Esophagus (tissue), 2 donors: ENCODE data around the gene HCK. TPM values are rescaled to one million over a fixed set of nuclear protein-coding genes. Genes with fewer than 3 reads are reported as not detected.

Source experiments
- H3K27ac ChIP-seq, 2 donors: one replicate each; pipeline ENCODE4 v1.5.1; 2013; ENCODE audit warnings: low read depth in 2 of 2, mild to moderate bottlenecking in 2 of 2, inconsistent platforms in 1 of 2, low read length in 1 of 2, moderate library complexity in 1 of 2
- H3K27me3 ChIP-seq, 2 donors: one replicate each; pipeline ENCODE4 v1.6.1; 2013; ENCODE audit warnings: low read length in 2 of 2, control low read depth in 1 of 2, mild to moderate bottlenecking in 1 of 2; ENCODE audit not compliant: insufficient read depth in 2 of 2, control insufficient read depth in 1 of 2
- H3K36me3 ChIP-seq, 2 donors: one replicate each; pipeline ENCODE4 v1.6.1; 2013; ENCODE audit warnings: low read length in 1 of 2; ENCODE audit not compliant: control insufficient read depth in 2 of 2, insufficient read depth in 2 of 2
- H3K4me1 ChIP-seq, 2 donors: one replicate each; pipeline ENCODE4 v1.6.1; 2013; ENCODE audit warnings: low read length in 1 of 2; ENCODE audit not compliant: control insufficient read depth in 2 of 2, insufficient read depth in 2 of 2
- H3K4me3 ChIP-seq, 2 donors: one replicate each; pipeline ENCODE4 v1.5.1; 2013; ENCODE audit warnings: low read length in 2 of 2, mild to moderate bottlenecking in 2 of 2, low read depth in 1 of 2, moderate library complexity in 1 of 2
- H3K9me3 ChIP-seq, 2 donors: one replicate each; pipeline ENCODE4 v1.6.1; 2013; ENCODE audit warnings: mild to moderate bottlenecking in 2 of 2, low read depth in 1 of 2, low read length in 1 of 2, moderate library complexity in 1 of 2; ENCODE audit not compliant: control insufficient read depth in 2 of 2, insufficient read depth in 1 of 2
- WGBS, 2 donors: extraction: QIAGEN DNeasy Blood & Tissue Kit; methylation state at CpG; one replicate each; pipeline ENCODE4 v1.1.7; 2013; 5-methylcytosine and 5-hydroxymethylcytosine counted together
- polyA plus RNA-seq, 2 donors: library from polyadenylated mRNA; stranded (reverse); fragments of 200-250 nt; gene quantifications; one replicate each; pipeline ENCODE4 v1.2.3, GENCODE V29; 2013
- donor health status: healthy with polysubstance abuse.
- donor health status: Bipolar disorder and iron deficiency.

Gene HCK
- polyA plus RNA-seq, 2 donors, result 1.3 to 2.9 TPM

- Histone ChIP-seq H3K36me3 (no peaks in the 10 kb centered on the region), H3K9me3 (no peaks in the 10 kb centered on the region), H3K4me3 (no peak overlapping the region), H3K27me3 (no peaks in the 10 kb centered on the region), H3K27ac (no peak overlapping the region), H3K4me1 (no peaks in the 10 kb centered on the region)
- WGBS, 2 donors, result 51 to 64% methylated on average over 4 of the region's 4 CpGs
Observed at GRCh38 chr20:32037929-32038328, 14.1 kb upstream of the HCK start.

GRCh38 chr20:32040142-32040953, 11.7 kb upstream of the HCK start:
- 35 to 50% methylated on average over 9 to 10 of the region's 10 CpGs for WGBS, 2 donors
- peak overlapping the region; percentile 47 to 52 for H3K27ac ChIP-seq

DNA sequence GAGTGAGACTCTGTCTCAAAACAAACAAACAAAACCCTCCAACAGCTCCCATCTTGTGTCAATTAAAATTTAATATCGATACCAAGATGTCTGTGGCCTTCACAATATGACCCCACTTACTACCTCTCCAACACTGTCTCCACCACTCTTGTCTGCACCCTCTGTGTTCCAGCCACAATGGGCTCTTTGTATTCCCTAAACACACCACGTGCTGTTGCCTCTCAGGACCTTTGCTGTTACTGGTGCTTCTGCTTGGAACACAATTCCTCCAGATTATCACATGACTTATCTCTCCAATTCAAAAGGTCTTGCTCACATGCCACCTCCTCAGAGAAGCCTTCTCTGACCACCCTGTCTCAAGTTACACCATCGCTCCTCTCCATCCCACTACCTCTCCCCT, 6.0 kb upstream of the HCK start:
- Histone ChIP-seq H3K36me3 (no peaks in the 10 kb centered on the region), H3K27ac (no peak overlapping the region), H3K4me1 (no peaks in the 10 kb centered on the region), H3K4me3 (no peak overlapping the region), H3K9me3 (no peaks in the 10 kb centered on the region), H3K27me3 (peaks cover 0 to 3% of the 10 kb centered on the region in 2 donors)
- whole genome bisulfite sequencing, 2 donors, result 75% methylated on average over 3 of the region's 3 CpGs

More at GRCh38 chr20:32040142-32040953, 11.7 kb upstream of the HCK start:
- Histone ChIP-seq H3K27me3 (no peaks in the 10 kb centered on the region), H3K36me3 (no peaks in the 10 kb centered on the region), H3K9me3 (no peaks in the 10 kb centered on the region), H3K4me1 (no peaks in the 10 kb centered on the region), H3K4me3 (no peak overlapping the region)

GRCh38 chr20:32050324-32050841, 1.7 kb upstream of the HCK start:
- peaks cover 2 to 9% of the 10 kb centered on the region in 2 donors for H3K4me1 ChIP-seq
- H3K27me3 ChIP-seq, result peaks cover 0 to 15% of the 10 kb centered on the region in 2 donors
- no peak overlapping the region for H3K4me3 ChIP-seq
- 94% methylated on average over 4 of the region's 4 CpGs for WGBS, 2 donors
- H3K27ac ChIP-seq, result no peak overlapping the region
- H3K36me3 ChIP-seq, result no peaks in the 10 kb centered on the region
- no peaks in the 10 kb centered on the region for H3K9me3 ChIP-seq

- H3K36me3 ChIP-seq, result no peaks in the 10 kb centered on the region
- H3K4me1 ChIP-seq, result peaks cover 2 to 9% of the 10 kb centered on the region in 2 donors
- no peaks in the 10 kb centered on the region for H3K9me3 ChIP-seq
- 31 to 34% methylated on average over 17 of the region's 17 CpGs for WGBS, 2 donors
- peaks cover 0 to 15% of the 10 kb centered on the region in 2 donors for H3K27me3 ChIP-seq
- no peak overlapping the region for H3K27ac ChIP-seq
- no peak overlapping the region for H3K4me3 ChIP-seq
Observed at GRCh38 chr20:32050851-32051556, 1.0 kb upstream of the HCK start.

GRCh38 chr20:32051720-32052089, 337 bp upstream of the HCK start:
- Histone ChIP-seq H3K27me3 (peaks cover 0 to 15% of the 10 kb centered on the region in 2 donors), H3K9me3 (no peaks in the 10 kb centered on the region), H3K36me3 (no peaks in the 10 kb centered on the region), H3K4me3 (no peak overlapping the region), H3K4me1 (peaks cover 2 to 9% of the 10 kb centered on the region in 2 donors), H3K27ac (no peak overlapping the region)
- 25 to 28% methylated on average over 14 of the region's 14 CpGs for WGBS, 2 donors

- Histone ChIP-seq H3K4me1 (peaks cover 2 to 9% of the 10 kb centered on the region in 2 donors), H3K27ac (no peak overlapping the region), H3K27me3 (peaks cover 0 to 15% of the 10 kb centered on the region in 2 donors), H3K9me3 (no peaks in the 10 kb centered on the region), H3K4me3 (no peak overlapping the region), H3K36me3 (no peaks in the 10 kb centered on the region)
- WGBS, 2 donors, result 16 to 21% methylated on average over 20 to 22 of the region's 22 CpGs
Observed at GRCh38 chr20:32052778-32053362, 828 bp downstream of the HCK start.

GRCh38 chr20:32053648-32054047, 1.6 kb downstream of the HCK start:
- no peaks in the 10 kb centered on the region for H3K9me3 ChIP-seq
- H3K27me3 ChIP-seq, result peaks cover 0 to 15% of the 10 kb centered on the region in 2 donors
- WGBS, 2 donors, result 83 to 84% methylated on average over 3 of the region's 3 CpGs
- peaks cover 2 to 9% of the 10 kb centered on the region in 2 donors for H3K4me1 ChIP-seq
- H3K27ac ChIP-seq, result no peak overlapping the region
- H3K4me3 ChIP-seq, result no peak overlapping the region
- no peaks in the 10 kb centered on the region for H3K36me3 ChIP-seq

- Histone ChIP-seq H3K27ac (no peak overlapping the region), H3K4me1 (peaks cover 2 to 9% of the 10 kb centered on the region in 2 donors), H3K4me3 (no peak overlapping the region), H3K9me3 (no peaks in the 10 kb centered on the region), H3K27me3 (peaks cover 3 to 12% of the 10 kb centered on the region in 2 donors), H3K36me3 (no peaks in the 10 kb centered on the region)
- WGBS, 2 donors, result 70 to 71% methylated on average over 10 of the region's 10 CpGs
Observed at GRCh38 chr20:32056708-32057483, 4.9 kb downstream of the HCK start.
